ENCODE results near the gene PHF1.
A peak's percentile ranks its signal among the peaks of the same experiment; 100 is the strongest.
"Not testable (repeated sequence)": the region's sequence is repeated elsewhere in the genome, so short reads cannot be mapped to it uniquely, and the experiment has no call there.

PHF1 gene

GRCh38 chr6:33410711-33411631 is at the start of gene PHF1:
Gene PHF1 (plus strand): TSS chr6:33411014. CDS start chr6:33412264, 1,250 bp downstream.
- peak; percentile 25 for DNase-seq

- DNase-seq = not testable (repeated sequence)
Measured at GRCh38 chr6:33363486-33363885, 47.3 kb upstream of the PHF1 start.

- not testable (repeated sequence) for DNase-seq
Measured at GRCh38 chr6:33364475-33365205, 46.2 kb upstream of the PHF1 start.

DNA sequence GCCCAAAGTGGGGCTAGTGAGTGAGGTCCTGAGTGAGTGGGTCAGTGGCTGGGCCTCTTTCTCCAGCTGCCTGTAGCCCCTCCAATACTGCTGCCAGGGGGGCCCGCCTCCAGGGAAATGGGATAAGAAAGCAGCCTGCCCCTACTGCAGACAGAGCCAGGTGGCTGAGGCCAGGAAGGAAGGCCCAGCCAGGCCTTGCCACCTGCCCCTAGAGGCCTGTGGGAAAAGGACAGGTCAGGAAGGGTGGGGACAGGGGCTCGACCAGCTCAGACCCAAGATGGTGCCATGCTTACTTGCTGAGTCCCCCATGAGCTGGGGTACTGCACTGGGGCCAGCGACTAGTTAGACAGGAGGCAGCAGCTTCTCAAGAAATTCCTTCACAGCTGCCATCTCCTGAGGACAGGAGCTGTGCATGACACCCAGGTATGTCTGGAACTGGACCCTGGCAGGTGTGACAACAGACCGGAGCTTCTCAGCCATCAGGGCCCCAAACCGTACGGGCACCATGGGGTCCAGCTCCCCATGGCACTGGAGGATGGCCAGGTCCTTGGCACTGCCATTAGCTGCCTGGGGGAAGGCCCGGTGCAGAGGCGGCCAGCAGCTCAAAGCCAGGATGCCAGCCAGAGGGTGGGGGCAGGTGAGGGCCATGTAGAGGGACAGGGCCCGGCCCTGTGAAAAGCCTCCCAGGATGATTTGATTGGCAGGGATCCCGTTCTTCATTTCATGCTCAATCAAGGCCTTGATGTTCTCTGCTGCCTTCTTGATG is 45.4 kb upstream of the PHF1 start:
- DNase-seq = not testable (repeated sequence)

DNA sequence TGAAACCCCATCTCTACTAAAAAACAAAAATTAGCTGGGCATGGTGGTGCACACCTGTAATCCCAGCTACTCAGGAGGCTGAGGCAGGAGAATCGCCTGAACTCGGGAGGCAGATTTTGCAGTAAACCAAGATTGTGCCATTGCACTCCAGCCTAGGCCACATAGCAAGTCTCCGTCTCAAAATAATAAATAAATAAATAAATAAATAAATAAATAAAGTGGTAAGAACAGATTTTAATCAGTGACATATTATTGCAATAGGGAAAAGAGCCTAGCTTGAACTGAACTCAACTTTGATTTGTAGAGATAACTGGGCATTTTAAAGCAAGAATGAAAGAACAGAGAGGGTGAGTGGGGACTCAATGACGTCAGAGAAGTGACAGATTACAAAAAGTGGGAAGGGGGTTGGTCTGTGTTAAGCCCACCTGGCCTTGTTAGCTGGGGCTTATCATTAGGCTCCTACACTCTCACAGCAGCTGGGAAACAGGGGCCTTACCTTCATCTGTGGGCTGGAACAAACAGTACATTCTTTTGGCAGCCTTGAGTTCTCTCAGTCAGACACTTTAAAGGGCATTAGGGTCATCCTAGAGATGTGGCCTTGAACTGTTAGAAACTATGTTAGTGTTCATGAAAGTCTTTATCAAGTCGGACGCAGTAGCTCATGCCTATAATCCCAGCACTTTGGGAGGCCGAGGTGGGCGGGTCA is 43.7 kb upstream of the PHF1 start:
- no peak for DNase-seq

DNA sequence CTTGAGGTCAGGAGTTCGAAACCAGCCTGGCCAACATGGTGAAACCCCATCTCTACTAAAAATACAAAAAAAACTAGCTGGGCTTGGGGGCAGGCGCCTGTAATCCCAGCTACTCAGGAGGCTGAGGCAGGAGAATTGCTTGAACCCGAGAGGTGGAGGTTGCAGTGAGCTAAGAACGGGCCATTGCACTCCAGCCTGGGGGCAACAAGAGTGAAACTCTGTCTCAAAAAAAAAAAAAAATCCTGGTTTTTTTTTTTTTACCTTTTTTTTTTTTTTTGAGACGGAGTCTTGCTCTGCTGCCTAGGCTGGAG is 43.1 kb upstream of the PHF1 start:
- DNase-seq = not testable (repeated sequence)

GRCh38 chr6:33371901-33372300 is 38.9 kb upstream of the PHF1 start:
- not testable (repeated sequence) for DNase-seq

- no peak for DNase-seq
Measured at GRCh38 chr6:33372526-33373123, 38.2 kb upstream of the PHF1 start.

DNA sequence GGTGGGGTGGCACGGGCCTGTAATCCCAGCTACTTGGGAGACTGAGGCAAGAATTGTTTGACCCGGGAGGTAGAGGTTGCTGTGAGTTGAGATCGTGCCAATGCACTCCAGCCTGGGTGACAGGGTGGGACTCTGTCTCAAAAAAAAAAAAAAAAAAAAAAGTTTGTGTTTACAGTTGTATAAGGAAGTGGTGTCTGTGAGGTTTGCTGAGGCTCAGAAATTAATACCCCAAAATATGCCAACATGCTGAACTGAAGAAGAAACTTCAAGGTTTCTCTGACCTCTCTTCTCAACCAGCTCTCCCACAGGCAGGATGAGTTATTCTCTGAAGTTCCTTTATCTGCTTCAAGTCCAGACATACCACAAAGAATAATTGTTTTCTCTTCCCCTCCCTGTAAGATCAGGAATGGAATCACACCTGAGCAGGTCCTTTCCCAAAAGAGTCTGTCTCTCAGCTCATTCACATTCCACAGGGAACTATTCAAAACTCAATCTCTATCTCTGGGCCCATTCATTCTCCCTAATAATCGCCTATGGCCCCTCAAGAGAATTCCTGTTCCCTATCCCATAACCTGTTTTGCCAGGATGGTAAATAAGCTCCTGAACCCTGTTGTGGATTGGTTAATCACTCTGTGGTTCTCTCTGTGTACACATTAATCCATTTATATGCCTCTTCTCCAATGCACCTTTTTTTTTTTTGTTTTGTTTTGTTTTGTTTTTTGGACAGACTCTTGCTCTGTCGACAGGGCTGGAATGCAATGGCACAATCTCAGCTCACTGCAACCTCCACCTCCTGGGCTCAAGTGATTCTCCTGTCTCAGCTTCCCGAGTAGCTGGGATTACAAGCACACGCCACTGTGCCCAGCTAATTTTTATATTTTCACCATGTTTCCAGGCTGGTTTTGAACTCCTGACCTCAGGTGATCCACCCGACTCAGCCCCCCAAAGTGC is 36.6 kb upstream of the PHF1 start:
- no peak for DNase-seq

DNA sequence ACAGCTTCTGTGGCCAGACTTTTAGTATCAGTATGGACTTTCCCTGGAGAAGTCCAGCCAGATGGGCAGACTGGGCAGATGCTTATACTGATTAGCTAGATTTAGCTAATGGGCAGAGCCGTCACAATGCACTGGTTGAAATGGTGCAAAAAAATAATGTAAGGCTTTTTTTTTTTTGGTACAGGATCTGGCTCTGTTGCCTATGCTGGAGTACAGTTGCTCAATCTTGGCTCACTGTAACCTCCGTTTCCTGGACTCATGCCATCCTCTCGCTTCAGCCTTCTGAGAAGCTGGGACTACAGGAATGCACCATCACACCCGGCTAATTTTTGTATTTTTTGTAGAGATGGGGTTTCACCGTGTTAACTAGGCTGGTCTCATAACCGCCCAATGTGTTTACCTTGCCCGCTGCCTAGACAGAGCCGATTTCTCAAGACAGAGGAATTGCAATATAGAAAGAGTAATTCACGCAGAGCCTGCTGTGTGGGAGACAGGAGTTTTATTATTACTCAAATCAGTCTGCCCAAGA is 35.6 kb upstream of the PHF1 start:
- DNase-seq = no peak

GRCh38 chr6:33377171-33377570 is 33.6 kb upstream of the PHF1 start:
- no peak for DNase-seq

GRCh38 chr6:33379184-33379583 is 31.6 kb upstream of the PHF1 start:
- not testable (repeated sequence) for DNase-seq

GRCh38 chr6:33380272-33380981 is 30.4 kb upstream of the PHF1 start:
- no peak for DNase-seq

- no peak for DNase-seq
Measured at GRCh38 chr6:33383427-33384185, 27.2 kb upstream of the PHF1 start.

GRCh38 chr6:33384581-33385020 is 26.2 kb upstream of the PHF1 start:
- no peak for DNase-seq

DNA sequence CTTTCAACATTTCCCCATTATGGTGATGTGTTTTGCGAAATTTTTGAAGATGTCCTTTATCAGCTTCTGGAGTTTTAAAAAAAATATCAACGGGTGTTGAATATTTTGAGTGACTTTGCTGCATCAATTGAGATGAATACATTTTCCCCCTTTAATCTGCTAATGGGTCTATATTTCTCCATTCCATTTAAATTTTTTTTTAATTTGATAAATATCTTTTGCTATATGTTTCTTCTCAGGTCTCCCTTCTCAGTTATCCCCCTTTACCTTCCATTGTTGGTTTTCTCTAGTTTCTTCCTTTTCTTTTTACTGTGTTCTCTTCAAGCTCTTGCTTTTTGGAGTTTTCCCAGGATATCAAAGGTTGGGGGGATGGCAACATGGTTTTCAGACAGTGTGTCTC is 20.6 kb upstream of the PHF1 start:
- DNase-seq = no peak

- no peak for DNase-seq
Measured at GRCh38 chr6:33390767-33391277, 20.0 kb upstream of the PHF1 start.

DNA sequence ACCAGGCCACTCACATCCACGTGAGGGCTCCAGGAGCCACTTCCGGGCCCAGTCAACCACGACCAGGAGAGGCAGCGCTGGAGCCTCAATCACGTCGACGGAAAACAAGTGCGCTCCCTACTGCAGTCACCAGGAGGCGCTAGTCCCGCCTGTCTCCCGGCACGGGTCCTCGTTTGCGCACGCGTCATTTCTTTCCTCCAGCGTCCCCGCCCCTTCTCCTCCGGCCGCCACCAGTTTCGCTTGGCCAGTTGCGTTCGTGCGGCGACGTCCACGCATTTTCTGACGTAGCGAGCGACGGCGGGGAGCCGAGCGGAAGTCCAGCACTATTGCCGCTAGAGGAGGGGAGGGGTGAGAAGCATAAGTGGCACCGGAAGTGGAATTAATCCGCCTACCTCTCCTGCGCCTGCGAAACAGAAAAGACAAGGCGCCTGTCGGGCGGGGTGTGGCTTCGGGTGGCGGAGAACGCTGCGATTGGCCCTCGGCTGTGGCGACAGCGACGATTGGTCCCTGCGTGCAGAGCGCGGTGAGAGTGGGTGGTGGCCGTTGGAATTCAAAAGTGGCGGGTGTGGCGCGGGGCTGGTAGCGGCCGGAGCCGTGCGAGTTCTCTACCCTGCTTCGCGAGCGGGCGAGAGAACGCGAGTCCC is 19.4 kb upstream of the PHF1 start, which contains the start of gene KIFC1:
TSS of gene KIFC1 (plus strand) at position 546 of the 644 bp plus-strand sequence. CDS start 163 bp downstream, outside the sequence.
- DNase-seq = peak; percentile 93
